ENCODE measurements around the gene NDUFA11.

DNA sequence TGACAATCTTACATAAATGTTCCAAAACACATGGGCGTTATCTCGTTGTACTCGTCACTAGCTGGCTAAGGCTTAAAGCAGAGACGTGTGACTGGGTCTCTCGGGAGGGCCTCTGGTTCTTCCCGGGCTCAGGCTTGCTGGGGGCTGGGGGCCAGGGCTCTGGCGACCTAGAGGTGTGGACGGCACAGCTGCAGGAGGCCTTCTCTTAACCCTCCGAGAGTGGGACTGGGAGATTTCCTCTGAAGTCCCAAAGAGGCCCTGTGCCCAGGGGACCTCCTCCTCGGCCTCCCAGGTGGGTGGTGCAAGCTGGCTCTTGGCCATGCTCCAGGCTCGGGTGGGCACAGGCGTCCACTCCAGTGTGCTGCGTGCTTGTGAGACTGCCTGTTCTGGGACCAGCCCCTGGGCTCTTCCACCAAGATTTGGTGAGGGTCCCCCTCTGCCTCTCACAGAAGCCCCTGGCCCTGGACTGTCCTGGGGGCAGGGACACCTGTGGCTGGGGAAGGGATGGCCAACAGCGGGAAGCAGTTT lies 12.7 kb upstream of the NDUFA11 start:
- TF ChIP-seq, protein P1, sequence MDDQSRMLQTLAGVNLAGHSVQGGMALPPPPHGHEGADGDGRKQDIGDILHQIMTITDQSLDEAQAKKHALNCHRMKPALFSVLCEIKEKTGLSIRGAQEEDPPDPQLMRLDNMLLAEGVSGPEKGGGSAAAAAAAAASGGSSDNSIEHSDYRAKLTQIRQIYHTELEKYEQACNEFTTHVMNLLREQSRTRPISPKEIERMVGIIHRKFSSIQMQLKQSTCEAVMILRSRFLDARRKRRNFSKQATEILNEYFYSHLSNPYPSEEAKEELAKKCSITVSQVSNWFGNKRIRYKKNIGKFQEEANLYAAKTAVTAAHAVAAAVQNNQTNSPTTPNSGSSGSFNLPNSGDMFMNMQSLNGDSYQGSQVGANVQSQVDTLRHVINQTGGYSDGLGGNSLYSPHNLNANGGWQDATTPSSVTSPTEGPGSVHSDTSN (IDR thresholded peaks at IDR 0.05) = no peak
- TF ChIP-seq YY1 (IDR thresholded peaks at IDR 0.05; ENCODE audit: low read depth) (no peak), FOXM1 (IDR thresholded peaks at IDR 0.05; ENCODE audit: low read depth) (no peak), CTCF (IDR thresholded peaks at IDR 0.05) (no peak), RAD21 (IDR thresholded peaks at IDR 0.05; ENCODE audit: low read length) (no peak), GABPA (IDR thresholded peaks at IDR 0.05; ENCODE audit: low read depth) (no peak), MEF2A (IDR thresholded peaks at IDR 0.05; ENCODE audit: borderline replicate concordance, low read depth) (no peak), SMC3 (IDR thresholded peaks at IDR 0.05; ENCODE audit: low read depth, low read length) (no peak), POLR2AphosphoS5 (IDR thresholded peaks at IDR 0.05; ENCODE audit: low read depth, low read length) (no peak), RXRA (IDR thresholded peaks at IDR 0.05; ENCODE audit: borderline replicate concordance, low read depth) (no peak), FOSL2 (IDR thresholded peaks at IDR 0.05; ENCODE audit: borderline replicate concordance, low read depth) (no peak)
- TF ChIP-seq, protein P2, sequence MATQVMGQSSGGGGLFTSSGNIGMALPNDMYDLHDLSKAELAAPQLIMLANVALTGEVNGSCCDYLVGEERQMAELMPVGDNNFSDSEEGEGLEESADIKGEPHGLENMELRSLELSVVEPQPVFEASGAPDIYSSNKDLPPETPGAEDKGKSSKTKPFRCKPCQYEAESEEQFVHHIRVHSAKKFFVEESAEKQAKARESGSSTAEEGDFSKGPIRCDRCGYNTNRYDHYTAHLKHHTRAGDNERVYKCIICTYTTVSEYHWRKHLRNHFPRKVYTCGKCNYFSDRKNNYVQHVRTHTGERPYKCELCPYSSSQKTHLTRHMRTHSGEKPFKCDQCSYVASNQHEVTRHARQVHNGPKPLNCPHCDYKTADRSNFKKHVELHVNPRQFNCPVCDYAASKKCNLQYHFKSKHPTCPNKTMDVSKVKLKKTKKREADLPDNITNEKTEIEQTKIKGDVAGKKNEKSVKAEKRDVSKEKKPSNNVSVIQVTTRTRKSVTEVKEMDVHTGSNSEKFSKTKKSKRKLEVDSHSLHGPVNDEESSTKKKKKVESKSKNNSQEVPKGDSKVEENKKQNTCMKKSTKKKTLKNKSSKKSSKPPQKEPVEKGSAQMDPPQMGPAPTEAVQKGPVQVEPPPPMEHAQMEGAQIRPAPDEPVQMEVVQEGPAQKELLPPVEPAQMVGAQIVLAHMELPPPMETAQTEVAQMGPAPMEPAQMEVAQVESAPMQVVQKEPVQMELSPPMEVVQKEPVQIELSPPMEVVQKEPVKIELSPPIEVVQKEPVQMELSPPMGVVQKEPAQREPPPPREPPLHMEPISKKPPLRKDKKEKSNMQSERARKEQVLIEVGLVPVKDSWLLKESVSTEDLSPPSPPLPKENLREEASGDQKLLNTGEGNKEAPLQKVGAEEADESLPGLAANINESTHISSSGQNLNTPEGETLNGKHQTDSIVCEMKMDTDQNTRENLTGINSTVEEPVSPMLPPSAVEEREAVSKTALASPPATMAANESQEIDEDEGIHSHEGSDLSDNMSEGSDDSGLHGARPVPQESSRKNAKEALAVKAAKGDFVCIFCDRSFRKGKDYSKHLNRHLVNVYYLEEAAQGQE (IDR thresholded peaks at IDR 0.05; ENCODE audit: low read depth, low read length) = no peak
